Central memory CD4-positive, alpha-beta T cell (primary cell): ENCODE measurements around the gene MEF2D.

Experiments used
- DNase-seq: peaks from one replicate; pipeline ENCODE4 v3.0.0; 2022

MEF2D gene

GRCh38 chr1:156423422-156424352 lies 76.9 kb downstream of the MEF2D start:
- DNase-seq, result no peak

- DNase-seq, result no peak
Observed at GRCh38 chr1:156422602-156423091, 77.9 kb downstream of the MEF2D start.

- DNase-seq, result no peak
Observed at GRCh38 chr1:156421939-156422601, 78.5 kb downstream of the MEF2D start.

GRCh38 chr1:156421062-156421938 lies 79.3 kb downstream of the MEF2D start:
- DNase-seq, result peak; percentile 57

- peak; percentile 60 for DNase-seq
Observed at GRCh38 chr1:156420205-156421061, 80.1 kb downstream of the MEF2D start.

- no peak for DNase-seq
Observed at GRCh38 chr1:156419854-156420204, 80.7 kb downstream of the MEF2D start.

GRCh38 chr1:156418416-156419070 lies 82.0 kb downstream of the MEF2D start:
- no peak for DNase-seq

- DNase-seq, result no peak
Observed at GRCh38 chr1:156417401-156418020, 83.1 kb downstream of the MEF2D start.

- DNase-seq, result no peak
Observed at GRCh38 chr1:156416993-156417392, 83.6 kb downstream of the MEF2D start.

- DNase-seq, result no peak
Observed at GRCh38 chr1:156414461-156415064, 86.0 kb downstream of the MEF2D start.
